SK-N-SH (cell line): ENCODE results near the gene PALLD. TPM values are rescaled to one million over a fixed set of nuclear protein-coding genes. Genes with fewer than 3 reads are reported as not detected.

Experiments used
- CTCF ChIA-PET: fragments of 300-600, 350-600 bp; formaldehyde crosslinking; extraction: SDS; loops from one replicate; lab custom pipeline; 2021; lab: Yijun Ruan, JAX
- POLR2A ChIA-PET: fragments of 350-600 bp; sonication (Branson Sonifier 250); formaldehyde crosslinking; extraction: SDS; loops from one replicate; lab custom pipeline; 2020; ENCODE audit warnings: antibody characterized with exemption, inconsistent platforms; lab: Yijun Ruan, JAX
- DNase-seq: peaks from one replicate; pipeline ENCODE4 v3.0.0; 2012
- H2AFZ ChIP-seq: fragments of 200-600 bp; sonication (generic); 2 replicates; pipeline ENCODE4 v1.8.1; 2016; ENCODE audit warnings: antibody characterized with exemption, mild to moderate bottlenecking, low read depth
- H3F3A ChIP-seq: fragments of 200-600 bp; sonication (generic); replicated peaks from 2 replicates; pipeline ENCODE3; 2016; ENCODE audit warnings: antibody characterized with exemption, mild to moderate bottlenecking; ENCODE audit not compliant: insufficient read depth
- H3K27ac ChIP-seq, 2 experiments: fragments of 200-500 bp in 1 of 2; fragments of 200-600 bp in 1 of 2; sonication (Bioruptor generic) in 1 of 2; sonication (generic), shearing (Covaris generic) in 1 of 2; 2 replicates each; pipeline versions ENCODE4 v1.5.1 to v1.6.1; 2014 to 2016; ENCODE audit warnings: low read depth in 2 of 2, inconsistent platforms in 1 of 2, low read length in 1 of 2, mild to moderate bottlenecking in 1 of 2, mixed read lengths in 1 of 2
- H3K27me3 ChIP-seq: fragments of 200-600 bp; sonication (generic), shearing (Covaris generic); 2 replicates; pipeline ENCODE4 v1.6.1; 2016; ENCODE audit warnings: mixed run types; ENCODE audit not compliant: insufficient read depth
- H3K36me3 ChIP-seq, 2 experiments: fragments of 200-500 bp in 1 of 2; fragments of 200-600 bp in 1 of 2; sonication (Bioruptor generic) in 1 of 2; sonication (generic) in 1 of 2; replicated peaks in 1 of 2; 2 replicates each; pipeline versions ENCODE3 to v1.5.1; 2014 to 2016; ENCODE audit warnings: low read length in 1 of 2, mild to moderate bottlenecking in 1 of 2; ENCODE audit not compliant: insufficient read depth in 2 of 2, control insufficient read depth in 1 of 2
- H3K4me1 ChIP-seq, 2 experiments: fragments of 200-500 bp in 1 of 2; fragments of 200-600 bp in 1 of 2; sonication (Bioruptor generic) in 1 of 2; sonication (generic), shearing (Covaris generic) in 1 of 2; 2 replicates each; pipeline versions ENCODE4 v1.5.1 to v1.6.1; 2014 to 2016; ENCODE audit warnings: low read depth in 1 of 2, low read length in 1 of 2, mixed run types in 1 of 2; ENCODE audit not compliant: insufficient read depth in 2 of 2, control insufficient read depth in 1 of 2
- H3K4me2 ChIP-seq: fragments of 200-600 bp; sonication (generic), shearing (Covaris generic); 2 replicates; pipeline ENCODE4 v1.6.1; 2017; ENCODE audit warnings: mixed run types
- H3K4me3 ChIP-seq, 2 experiments: fragments of 200-500 bp in 1 of 2; fragments of 200-600 bp in 1 of 2; sonication (Bioruptor generic) in 1 of 2; sonication (generic), shearing (Covaris generic) in 1 of 2; 2 replicates each; pipeline versions ENCODE4 v1.5.1 to v1.8.1; 2014 to 2016; ENCODE audit warnings: low read depth in 2 of 2, inconsistent platforms in 1 of 2, low read length in 1 of 2, mild to moderate bottlenecking in 1 of 2, mixed read lengths in 1 of 2, moderate library complexity in 1 of 2
- H3K79me2 ChIP-seq: fragments of 200-600 bp; sonication (generic); 2 replicates; pipeline ENCODE4 v1.8.1; 2017; ENCODE audit warnings: mild to moderate bottlenecking; ENCODE audit not compliant: insufficient read depth
- H3K9ac ChIP-seq: fragments of 200-600 bp; sonication (generic); 2 replicates; pipeline ENCODE4 v1.6.1; 2017; ENCODE audit warnings: mixed run types
- H3K9me2 ChIP-seq: fragments of 200-600 bp; sonication (generic); 2 replicates; pipeline ENCODE4 v1.6.1; 2017; ENCODE audit warnings: mixed run types
- H3K9me3 ChIP-seq: fragments of 200-600 bp; sonication (generic); 2 replicates; pipeline ENCODE4 v1.6.1; 2017; ENCODE audit warnings: mixed run types, mild to moderate bottlenecking, moderate library complexity
- H4K20me1 ChIP-seq: fragments of 200-600 bp; sonication (generic); 2 replicates; pipeline ENCODE4 v1.6.1; 2017; ENCODE audit warnings: mild to moderate bottlenecking, mixed run types; ENCODE audit not compliant: insufficient read depth
- FOSL2 ChIP-seq: IDR thresholded peaks from 2 replicates; pipeline ENCODE4 v1.4.0; 2012; ENCODE audit warnings: low read depth, mild to moderate bottlenecking, moderate library complexity, borderline replicate concordance
- MXI1 ChIP-seq: IDR thresholded peaks from 2 replicates; pipeline ENCODE4 v1.6.1; 2012; ENCODE audit warnings: mild to moderate bottlenecking, low read depth, low read length, improper control_type of control experiment
- NFIC ChIP-seq: IDR thresholded peaks from 2 replicates; pipeline ENCODE4 v1.4.0; 2012; ENCODE audit warnings: borderline replicate concordance
- SIN3A ChIP-seq: IDR thresholded peaks from 2 replicates; pipeline ENCODE4 v1.6.1; 2012; ENCODE audit warnings: low read depth, mild to moderate bottlenecking, low read length, moderate library complexity, borderline replicate concordance
- YY1 ChIP-seq: IDR thresholded peaks from 2 replicates; pipeline ENCODE4 v1.4.0; 2012; ENCODE audit warnings: low read depth, mild to moderate bottlenecking
- WGBS: methylation state at CpG from one replicate; pipeline ENCODE4 v1.1.6; 2017; ENCODE audit warnings: low lambda C conversion rate; 5-methylcytosine and 5-hydroxymethylcytosine counted together
- polyA plus RNA-seq, 3 experiments: library from polyadenylated mRNA; depleted of rRNA; stranded (reverse); fragments of >200 nt; gene quantifications; 2 replicates each; pipeline ENCODE4 v1.2.3, GENCODE V29; 2012
- TF ChIP-seq, protein P1 (sequence below): fragments of 150-350 bp; IDR thresholded peaks from 2 replicates; pipeline ENCODE4 v1.6.1; 2016; ENCODE audit warnings: mild to moderate bottlenecking, low read depth, low read length
- TF ChIP-seq, protein P2 (sequence below): fragments of 200-600 bp; sonication (generic); IDR thresholded peaks from 2 replicates; pipeline ENCODE4 v1.6.1; 2017; ENCODE audit warnings: antibody characterized with exemption, mild to moderate bottlenecking, moderate library complexity
- TF ChIP-seq, protein P3 (sequence below): IDR thresholded peaks from 2 replicates; pipeline ENCODE4 v1.6.1; 2012; ENCODE audit warnings: mild to moderate bottlenecking, low read depth, low read length, moderate library complexity
- TF ChIP-seq, protein P4 (sequence below): IDR thresholded peaks from 2 replicates; pipeline ENCODE4; 2012

The PALLD gene
- polyA plus RNA-seq, 1 of the 3 experiments (the other 2 are of a cell fraction), result 33.0 TPM

DNA sequence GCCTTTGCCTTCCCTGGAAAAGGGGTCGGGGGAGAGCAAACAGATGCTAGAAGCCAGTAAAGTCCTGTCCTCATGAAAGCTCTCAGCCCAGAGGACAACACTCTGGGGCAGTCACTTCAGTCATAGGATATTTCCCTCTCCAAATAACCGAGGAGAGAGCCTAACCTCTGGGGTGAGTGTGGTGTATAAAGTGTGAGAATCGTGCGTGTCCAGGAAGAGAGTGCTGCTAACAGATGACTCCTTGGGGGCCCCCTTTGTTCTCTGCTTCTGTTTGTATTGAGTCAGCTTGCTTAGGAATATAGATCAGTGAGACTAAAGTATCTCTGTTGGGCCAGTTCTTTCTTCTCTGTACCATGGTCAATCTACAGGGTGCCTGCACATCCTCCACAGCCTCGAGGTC, 247.2 kb downstream of the PALLD start:
- no peaks in the 10 kb centered on the region; a peak in 1 of 4 replicates for H3K4me1 ChIP-seq
- H3K4me3 ChIP-seq, result no peak overlapping the region
- H3K4me2 ChIP-seq, result no peak overlapping the region
- TF ChIP-seq, protein P1, sequence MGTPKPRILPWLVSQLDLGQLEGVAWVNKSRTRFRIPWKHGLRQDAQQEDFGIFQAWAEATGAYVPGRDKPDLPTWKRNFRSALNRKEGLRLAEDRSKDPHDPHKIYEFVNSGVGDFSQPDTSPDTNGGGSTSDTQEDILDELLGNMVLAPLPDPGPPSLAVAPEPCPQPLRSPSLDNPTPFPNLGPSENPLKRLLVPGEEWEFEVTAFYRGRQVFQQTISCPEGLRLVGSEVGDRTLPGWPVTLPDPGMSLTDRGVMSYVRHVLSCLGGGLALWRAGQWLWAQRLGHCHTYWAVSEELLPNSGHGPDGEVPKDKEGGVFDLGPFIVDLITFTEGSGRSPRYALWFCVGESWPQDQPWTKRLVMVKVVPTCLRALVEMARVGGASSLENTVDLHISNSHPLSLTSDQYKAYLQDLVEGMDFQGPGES, result no peak
- TF ChIP-seq NFIC, result no peak
- TF ChIP-seq, protein P2, sequence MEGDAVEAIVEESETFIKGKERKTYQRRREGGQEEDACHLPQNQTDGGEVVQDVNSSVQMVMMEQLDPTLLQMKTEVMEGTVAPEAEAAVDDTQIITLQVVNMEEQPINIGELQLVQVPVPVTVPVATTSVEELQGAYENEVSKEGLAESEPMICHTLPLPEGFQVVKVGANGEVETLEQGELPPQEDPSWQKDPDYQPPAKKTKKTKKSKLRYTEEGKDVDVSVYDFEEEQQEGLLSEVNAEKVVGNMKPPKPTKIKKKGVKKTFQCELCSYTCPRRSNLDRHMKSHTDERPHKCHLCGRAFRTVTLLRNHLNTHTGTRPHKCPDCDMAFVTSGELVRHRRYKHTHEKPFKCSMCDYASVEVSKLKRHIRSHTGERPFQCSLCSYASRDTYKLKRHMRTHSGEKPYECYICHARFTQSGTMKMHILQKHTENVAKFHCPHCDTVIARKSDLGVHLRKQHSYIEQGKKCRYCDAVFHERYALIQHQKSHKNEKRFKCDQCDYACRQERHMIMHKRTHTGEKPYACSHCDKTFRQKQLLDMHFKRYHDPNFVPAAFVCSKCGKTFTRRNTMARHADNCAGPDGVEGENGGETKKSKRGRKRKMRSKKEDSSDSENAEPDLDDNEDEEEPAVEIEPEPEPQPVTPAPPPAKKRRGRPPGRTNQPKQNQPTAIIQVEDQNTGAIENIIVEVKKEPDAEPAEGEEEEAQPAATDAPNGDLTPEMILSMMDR, result no peak
- TF ChIP-seq SIN3A, result no peak
- no peak for TF ChIP-seq MXI1
- TF ChIP-seq, protein P3, sequence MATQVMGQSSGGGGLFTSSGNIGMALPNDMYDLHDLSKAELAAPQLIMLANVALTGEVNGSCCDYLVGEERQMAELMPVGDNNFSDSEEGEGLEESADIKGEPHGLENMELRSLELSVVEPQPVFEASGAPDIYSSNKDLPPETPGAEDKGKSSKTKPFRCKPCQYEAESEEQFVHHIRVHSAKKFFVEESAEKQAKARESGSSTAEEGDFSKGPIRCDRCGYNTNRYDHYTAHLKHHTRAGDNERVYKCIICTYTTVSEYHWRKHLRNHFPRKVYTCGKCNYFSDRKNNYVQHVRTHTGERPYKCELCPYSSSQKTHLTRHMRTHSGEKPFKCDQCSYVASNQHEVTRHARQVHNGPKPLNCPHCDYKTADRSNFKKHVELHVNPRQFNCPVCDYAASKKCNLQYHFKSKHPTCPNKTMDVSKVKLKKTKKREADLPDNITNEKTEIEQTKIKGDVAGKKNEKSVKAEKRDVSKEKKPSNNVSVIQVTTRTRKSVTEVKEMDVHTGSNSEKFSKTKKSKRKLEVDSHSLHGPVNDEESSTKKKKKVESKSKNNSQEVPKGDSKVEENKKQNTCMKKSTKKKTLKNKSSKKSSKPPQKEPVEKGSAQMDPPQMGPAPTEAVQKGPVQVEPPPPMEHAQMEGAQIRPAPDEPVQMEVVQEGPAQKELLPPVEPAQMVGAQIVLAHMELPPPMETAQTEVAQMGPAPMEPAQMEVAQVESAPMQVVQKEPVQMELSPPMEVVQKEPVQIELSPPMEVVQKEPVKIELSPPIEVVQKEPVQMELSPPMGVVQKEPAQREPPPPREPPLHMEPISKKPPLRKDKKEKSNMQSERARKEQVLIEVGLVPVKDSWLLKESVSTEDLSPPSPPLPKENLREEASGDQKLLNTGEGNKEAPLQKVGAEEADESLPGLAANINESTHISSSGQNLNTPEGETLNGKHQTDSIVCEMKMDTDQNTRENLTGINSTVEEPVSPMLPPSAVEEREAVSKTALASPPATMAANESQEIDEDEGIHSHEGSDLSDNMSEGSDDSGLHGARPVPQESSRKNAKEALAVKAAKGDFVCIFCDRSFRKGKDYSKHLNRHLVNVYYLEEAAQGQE, result no peak
- TF ChIP-seq, protein P4, sequence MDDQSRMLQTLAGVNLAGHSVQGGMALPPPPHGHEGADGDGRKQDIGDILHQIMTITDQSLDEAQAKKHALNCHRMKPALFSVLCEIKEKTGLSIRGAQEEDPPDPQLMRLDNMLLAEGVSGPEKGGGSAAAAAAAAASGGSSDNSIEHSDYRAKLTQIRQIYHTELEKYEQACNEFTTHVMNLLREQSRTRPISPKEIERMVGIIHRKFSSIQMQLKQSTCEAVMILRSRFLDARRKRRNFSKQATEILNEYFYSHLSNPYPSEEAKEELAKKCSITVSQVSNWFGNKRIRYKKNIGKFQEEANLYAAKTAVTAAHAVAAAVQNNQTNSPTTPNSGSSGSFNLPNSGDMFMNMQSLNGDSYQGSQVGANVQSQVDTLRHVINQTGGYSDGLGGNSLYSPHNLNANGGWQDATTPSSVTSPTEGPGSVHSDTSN, result no peak
- TF ChIP-seq FOSL2, result no peak
- no peak for TF ChIP-seq YY1
- no peaks in the 10 kb centered on the region for H3K79me2 ChIP-seq
- H3F3A ChIP-seq, result no peaks in the 10 kb centered on the region
- no peaks in the 10 kb centered on the region for H3K9me2 ChIP-seq
- no peak overlapping the region for H3K27ac ChIP-seq
- CTCF ChIA-PET, result no interaction called here
- H2AFZ ChIP-seq, result no peak overlapping the region
- 69% methylated on average over 5 of the region's 5 CpGs for WGBS
- POLR2A ChIA-PET, result no interaction called here
- no peaks in the 10 kb centered on the region for H4K20me1 ChIP-seq
- H3K36me3 ChIP-seq, result no peaks in the 10 kb centered on the region
- H3K9ac ChIP-seq, result no peak overlapping the region
- H3K9me3 ChIP-seq, result no peaks in the 10 kb centered on the region
- H3K27me3 ChIP-seq, result no peaks in the 10 kb centered on the region
- no peak for DNase-seq
